SK-N-DZ (cell line): ENCODE results near the gene TIGIT. TPM values are rescaled to one million over a fixed set of nuclear protein-coding genes. Genes with fewer than 3 reads are reported as not detected.
"Not testable (repeated sequence)": the region's sequence is repeated elsewhere in the genome, so short reads cannot be mapped to it uniquely, and the experiment has no call there.

Source experiments
- DNase-seq: peaks from one replicate; pipeline ENCODE4 v3.0.0-alpha.2; 2015; ENCODE audit warnings: low spot score
- polyA plus RNA-seq, 2 experiments: library from polyadenylated mRNA; depleted of rRNA; stranded (reverse); fragments of >200 nt; gene quantifications; 2 replicates each; pipeline ENCODE4 v1.2.3, GENCODE V29; 2014

The TIGIT gene
- polyA plus RNA-seq (2014; cell fraction: cytosol; rRNA removed) = not detected in 2 replicates
- not detected in 2 replicates for polyA plus RNA-seq (2014; cell fraction: nucleus; rRNA removed)

DNA sequence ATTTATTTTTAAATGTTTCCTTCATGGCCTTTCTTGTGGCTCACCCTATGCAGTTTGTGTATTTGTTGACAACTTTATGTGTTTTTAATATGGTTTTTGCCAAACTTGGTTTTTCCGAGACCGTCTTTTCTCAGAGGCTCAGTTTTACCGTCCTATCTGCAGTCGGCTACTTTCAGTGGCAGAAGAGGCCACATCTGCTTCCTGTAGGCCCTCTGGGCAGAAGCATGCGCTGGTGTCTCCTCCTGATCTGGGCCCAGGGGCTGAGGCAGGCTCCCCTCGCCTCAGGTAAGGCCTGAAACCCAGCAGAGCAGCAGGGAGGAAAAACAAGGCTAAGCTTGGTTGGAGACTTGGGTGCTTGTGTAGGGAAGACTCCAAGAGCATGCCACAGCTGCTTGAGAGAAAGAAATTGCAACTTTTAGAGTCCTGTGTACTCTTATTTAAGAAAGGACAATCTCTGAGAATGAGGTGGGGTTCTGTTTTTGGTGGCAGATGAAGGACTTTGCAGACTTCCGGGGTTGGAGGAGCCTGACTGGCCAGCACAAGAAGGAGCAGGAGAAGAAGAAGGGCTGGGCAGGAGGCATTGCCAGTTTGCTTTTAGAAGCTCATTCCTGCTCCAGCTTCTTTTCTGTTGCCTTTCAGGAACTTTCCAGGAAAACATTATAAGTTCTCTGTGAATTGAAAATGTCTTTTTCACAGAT is at the start of gene TIGIT:
TSS of gene TIGIT (plus strand) at position 191 of the 698 bp plus-strand sequence. CDS start at position 225, 34 bp downstream.
- DNase-seq = no peak

DNA sequence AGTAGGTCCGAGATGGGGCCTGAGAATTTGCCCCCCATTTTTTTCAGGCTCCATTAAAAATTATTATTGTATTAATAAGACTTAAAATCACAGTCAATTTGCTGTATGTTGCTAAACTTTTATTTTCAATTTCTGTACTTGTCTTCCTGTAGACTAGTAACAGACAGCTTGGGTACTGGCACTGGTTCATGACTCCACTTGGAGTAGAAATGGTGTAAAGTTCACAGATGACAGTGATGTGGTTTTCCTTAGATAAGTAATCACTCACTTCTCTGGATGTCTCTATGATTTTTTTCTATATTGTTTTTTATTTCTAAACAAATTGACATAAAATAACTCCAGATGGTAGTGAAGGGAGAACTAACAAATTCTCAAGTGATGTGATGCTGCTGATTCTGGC is 40.9 kb upstream of the TIGIT start:
- no peak for DNase-seq

DNA sequence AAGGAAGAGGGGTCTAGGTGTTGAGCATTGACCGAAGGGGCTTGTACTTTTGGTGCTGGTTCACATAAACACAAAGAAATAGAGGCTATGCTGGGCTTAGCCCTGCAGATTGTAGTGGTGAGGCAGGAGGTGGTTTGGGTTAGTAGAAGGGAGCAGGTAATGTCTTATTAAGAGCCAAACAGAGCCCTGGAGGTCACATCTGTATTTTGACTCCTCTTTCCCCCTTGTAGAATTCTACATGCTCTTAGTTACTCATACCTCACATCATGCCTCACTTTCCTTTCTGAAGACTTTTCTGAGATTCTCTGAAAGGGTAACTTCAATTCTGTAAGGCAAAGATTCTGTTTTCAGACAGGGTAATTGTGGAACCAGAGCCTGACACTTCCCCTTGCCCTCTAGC is 40.3 kb upstream of the TIGIT start:
- DNase-seq = no peak

DNA sequence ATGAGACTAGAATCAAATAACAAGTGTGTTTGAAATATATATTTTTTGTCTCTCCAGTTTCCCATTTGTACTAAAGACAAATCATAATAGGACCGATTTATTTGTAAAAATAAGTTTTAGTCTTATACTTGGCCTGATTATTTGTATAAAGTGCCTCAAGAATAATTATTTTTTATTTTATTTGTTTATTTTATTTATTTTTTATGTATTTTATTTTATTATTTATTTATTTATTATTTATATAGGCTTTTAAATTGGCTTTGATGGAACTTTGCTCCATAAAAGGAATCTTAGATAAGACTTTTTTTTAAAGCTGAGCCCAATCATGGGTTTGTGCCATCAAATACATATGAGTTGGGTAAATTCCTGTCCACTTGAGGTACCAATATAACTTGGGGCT is 34.3 kb upstream of the TIGIT start:
- no peak for DNase-seq

DNA sequence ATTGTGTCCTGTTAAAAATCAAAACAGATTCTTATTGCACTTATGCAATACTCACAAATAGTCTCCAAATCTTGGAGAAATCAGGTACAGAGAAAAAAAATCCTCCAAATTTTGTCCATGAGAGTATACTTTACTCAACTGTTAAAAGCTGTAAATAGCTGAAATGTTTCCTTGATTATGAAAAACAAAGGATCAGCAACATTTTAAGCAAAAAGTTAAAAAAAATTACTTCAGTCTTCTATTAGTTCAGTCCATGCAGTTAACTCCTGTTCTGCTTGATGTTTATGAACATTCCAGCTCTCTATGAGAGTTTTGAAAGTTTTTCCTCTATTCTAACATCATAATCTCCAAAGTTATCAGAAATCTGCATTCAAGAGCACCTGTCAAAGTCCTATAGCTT is 33.7 kb upstream of the TIGIT start:
- DNase-seq = no peak

DNA sequence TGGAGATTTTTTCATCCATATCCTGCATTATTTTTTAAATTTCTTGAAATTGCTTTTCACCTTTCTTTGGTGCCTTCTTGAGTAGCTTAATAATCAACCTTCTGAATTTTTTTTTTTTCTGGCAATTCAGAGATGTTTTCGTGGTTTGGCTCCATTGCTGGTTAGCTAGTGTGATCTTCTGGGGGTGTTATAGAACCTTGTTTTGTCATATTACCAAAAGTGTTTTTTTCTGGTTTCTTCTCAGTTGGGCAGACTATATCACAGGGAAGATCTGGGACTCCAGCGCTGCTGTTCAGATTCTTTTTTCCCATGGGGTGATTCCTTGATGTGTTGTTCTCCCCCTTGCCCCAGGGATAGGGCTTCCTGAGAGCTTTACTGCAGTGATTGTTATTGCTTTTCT is 23.8 kb upstream of the TIGIT start:
- DNase-seq = no peak

DNA sequence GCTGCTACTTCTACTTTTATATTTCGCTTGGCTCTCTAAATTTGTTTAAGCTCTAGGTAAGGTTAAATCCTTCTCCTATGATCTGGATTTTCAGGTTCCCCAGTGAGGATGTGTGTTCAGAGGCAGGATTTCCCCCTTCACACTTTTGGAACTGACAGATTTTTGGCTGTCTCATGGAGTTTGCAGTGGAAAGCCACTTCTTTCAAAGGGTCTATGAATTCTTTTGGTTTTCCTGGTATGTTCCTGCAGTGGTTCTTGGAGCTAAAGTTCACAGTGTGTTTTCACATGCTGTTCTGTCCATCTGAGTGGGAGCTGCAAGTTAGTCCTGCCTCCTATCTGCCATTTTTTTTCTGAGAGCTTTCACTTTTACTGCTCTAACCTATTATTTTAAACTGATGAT is 21.6 kb upstream of the TIGIT start:
- DNase-seq = no peak

DNA sequence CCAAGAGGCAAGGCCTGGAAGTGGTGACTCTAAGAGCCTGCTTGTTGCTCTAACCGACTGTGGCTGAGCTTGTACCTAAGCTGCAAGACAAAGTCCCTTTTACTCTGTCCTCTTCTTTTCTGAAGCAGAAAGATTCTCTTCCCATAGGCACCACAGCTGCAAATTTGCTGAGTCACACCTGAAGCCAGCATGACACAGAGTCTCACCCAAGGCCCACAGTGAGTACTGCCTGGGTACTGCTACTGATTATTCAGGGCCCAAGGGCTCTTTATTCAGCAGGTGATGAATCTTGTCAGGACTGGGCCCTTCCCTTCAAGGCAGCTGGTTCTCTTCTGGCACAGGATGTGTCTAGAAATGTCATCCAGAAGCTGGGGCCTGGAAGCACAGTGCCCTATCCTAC is 18.9 kb upstream of the TIGIT start:
- no peak for DNase-seq

DNA sequence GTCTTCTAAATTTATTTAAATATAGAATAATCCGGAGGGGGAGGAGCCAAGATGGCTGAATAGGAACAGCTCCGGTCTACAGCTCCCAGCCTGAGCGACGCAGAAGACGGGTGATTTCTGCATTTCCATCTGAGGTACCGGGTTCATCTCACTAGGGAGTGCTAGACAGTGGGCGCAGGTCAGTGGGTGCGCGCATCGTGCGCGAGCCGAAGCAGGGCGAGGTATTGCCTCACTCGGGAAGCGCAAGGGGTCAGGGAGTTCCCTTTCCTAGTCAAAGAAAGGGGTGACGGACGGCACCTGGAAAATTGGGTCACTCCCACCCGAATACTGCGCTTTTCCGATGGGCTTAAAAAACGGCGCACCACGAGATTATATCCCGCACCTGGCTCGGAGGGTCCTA is 17.0 kb upstream of the TIGIT start:
- not testable (repeated sequence) for DNase-seq

DNA sequence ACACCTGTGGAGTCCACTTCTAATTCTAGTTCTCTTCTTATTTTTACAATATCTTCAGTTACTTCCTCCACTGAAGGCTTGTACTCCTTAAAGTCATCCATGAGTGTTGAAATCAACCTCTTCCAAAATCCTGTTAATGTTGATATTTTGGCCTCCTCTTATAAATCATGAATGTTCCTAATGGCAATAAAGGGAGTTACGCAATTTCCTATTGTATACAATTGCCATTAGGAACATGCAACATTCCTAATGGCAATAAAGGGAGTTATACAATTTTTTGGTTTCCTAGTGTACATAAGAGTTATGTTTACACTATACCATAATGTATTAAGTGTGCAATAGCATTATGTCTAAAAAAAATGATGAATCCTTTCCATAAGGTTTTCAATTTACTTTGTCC is 9.2 kb upstream of the TIGIT start:
- no peak for DNase-seq

DNA sequence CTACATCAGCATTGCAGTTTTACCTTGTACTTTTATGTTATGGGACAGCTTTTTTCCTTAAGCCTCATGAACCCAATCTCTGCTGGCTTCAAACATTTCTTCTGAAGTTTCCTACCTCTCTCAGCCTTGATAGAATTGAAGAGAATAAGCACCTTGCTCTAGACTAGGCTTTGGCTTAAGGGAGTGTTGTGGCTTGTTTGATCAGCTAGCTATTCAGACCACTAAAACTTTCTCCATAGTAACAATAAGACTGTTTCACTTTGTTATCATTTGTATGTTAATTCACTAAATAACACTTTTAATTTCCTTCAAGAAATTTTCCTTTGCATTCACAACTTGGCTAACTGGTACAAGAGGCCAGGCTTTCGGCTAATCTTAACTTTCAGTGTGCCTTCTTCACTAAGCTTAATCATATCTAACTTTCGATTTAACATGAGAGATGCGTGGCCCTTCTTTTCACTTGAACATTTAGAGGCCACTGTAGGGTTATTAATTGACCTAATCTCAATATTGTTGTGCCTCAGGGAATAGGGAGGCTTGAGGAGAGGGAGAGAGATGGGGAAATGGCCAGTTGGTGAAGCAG is 8.1 kb upstream of the TIGIT start:
- no peak for DNase-seq

DNA sequence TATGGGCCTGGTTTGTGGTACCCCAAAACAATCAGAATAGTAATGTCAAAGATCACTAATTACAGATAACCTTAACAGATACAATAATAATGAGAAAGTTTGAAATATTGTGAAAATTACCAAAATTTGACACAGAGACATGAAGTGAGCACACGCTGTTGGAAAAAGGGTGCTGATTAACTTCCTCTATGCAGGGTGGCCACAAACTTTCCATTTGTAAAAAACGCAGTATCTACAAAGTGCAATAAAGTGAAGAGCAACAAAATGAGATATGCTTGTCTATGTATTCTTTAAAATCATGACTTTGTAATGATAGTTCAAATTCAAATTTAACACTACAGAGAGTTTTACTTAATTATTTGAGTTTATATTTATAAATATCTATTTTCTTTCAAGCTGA is 7.6 kb upstream of the TIGIT start:
- DNase-seq = no peak

DNA sequence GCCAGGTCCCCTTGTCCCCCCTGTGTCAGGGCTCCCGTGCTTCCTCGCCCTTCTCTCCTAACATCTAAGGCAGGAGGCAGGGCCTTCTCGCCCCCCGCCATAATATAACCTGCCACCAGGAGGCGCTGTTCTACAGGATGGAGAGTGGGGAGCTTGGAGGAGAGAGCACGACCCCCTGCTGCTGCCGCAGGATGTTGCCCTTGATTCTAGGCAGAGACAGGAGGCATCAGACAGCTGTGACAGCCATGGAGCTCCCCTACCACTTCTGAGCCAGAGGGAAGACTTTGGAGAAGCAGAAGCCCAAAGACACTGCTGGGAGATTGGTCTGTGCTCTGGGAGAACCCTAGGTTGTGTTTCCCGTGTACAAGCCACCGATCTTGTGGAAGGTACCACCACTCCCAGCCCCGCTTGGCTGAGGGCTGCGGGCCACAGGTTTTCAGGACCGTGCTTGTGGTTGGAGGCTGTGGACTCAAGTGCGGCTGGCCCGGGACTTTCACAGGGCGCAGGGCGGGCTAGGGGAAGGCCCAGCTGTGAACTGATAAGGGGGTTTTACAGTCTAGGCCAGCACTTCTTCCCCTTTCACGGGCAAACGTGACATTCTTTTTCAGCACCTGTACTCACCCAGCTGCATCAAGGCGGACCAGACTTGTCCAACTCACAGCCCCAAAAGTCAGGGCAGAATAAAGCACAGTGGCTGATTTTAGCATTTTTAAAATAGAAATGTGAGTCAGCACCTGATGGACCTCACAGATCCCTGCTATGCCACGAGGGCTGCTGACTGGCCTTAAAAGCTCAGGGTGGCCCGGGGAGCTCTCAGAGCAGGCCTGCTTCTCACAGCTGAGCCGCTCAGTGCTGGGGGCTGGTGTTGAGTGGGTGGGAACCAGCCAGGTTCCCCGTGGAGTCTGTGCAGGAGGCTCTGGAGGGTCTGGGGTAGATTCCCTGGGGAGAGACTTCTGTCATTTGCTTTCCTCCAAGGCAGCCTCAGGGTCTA is 2.6 kb upstream of the TIGIT start:
- DNase-seq = peak; percentile 80

DNA sequence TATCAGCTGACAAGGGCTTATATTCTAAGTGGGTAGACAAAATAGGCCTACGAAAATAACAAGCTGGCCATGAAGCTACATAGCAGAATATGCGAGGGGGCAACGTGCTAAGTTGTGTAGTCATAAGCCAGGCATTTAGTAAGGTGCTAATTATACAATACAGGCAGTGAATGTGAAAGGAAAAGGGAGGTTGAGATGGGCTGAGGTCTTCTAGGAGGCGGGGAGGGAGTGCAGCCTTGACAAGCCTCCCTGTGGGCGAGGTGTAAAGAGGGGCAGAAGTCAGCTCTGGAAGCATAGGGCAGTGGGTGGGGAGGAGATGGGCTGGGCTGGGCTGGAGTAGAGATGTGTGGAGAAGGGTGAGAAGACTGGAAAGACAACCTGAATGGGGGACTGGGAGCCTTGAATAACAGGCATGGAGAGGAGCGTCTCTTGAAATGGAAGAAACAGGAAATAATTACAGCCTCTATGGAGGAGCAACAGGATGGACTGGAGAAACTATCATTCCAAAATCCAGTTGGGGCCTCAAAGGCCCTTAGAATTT is 1.2 kb downstream of the TIGIT start:
- no peak for DNase-seq

DNA sequence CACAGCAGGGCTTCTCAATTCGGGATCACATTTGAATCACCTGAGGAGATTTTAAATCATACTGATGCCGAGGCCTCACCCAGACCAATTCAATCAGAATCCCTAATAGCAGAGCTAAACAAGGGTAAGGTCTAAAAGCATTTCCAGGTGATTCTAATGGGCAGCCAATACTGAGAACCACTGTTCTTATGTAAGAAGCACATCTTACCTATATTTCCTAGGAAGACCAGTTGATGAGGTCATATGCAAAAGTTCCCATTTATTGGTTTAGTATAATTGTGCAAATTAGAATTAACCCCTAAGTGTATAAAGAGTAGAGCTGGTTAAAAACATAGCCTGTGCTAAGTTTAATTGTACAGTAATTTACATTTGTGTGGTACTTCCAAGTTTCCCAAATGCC is 2.1 kb downstream of the TIGIT start:
- DNase-seq = no peak

DNA sequence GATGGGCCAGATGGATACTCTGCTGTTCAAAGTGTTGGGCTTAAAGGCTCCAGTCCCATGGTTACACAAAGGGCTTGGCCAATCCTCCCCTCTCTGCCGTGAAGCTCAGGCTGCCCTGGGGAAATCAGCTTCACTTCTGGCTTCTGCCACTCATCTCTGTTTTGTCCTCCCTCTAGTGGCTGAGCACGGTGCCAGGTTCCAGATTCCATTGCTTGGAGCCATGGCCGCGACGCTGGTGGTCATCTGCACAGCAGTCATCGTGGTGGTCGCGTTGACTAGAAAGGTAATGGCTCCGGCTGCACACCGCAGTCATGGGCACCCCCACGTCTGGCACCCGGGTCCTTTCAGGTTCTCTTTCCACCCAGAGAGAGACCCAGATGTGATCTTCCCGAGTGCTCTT is 5.6 kb downstream of the TIGIT start:
- DNase-seq = peak; percentile 37

DNA sequence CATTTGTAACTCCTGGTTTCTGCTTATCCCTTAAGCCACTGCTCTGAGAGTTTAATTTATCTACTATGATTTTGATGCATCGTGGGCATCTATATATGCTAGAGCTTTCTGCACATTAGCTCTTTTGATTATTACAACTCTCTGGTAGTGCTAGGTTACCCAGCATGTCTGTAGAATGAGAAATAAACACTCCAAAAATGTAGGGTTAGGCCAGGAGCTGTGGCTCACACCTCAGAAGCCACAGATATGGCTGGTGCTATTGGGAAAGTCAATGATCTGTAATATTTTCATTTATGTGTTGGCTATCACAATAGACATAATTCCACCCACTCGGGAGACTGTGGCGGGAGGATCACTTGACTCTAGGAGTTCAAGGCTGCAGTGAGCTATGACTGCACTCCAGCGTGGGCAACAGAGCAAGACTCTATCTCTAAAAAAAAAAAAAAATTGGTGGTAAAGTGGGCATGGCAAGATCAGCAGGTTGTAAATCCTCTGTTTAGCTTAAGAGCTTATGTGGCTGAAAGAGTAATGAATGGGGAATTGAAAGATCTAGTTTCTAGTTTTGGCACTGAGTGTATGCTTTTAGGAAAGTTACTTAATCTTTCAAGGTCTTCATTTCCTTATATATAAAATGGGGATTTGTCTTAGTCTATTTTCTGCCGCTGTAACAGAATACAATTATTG is 6.3 kb downstream of the TIGIT start:
- DNase-seq = no peak

DNA sequence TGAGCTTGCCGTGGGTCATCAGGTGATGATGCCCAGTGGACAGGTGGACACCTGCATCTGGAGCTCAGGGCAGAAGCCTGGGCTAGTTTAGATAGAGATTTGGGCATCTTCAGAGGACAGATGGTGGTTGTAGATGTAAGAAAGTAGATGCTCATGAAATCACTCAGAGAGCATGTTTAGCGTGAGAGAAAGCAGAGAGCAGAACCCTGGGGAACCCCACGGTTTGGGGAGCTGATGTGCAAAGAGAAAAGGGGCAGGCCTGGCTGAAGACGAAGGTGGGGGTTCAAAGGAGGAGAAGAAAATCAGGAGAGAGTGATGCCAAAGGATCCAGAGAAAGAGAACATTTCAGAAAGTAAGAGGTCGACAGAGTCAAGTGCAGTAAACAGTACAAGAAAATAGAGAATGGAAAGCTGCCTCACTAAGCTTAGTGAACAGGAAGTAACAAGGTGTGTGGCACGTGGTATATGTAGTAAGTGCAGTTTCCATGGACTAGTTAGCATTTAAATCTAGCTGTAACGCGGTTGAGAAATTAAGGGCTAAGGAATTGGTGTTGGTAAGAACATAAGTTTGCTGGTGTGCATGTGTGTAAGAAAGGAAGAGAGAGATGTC is 13.5 kb downstream of the TIGIT start:
- no peak for DNase-seq

DNA sequence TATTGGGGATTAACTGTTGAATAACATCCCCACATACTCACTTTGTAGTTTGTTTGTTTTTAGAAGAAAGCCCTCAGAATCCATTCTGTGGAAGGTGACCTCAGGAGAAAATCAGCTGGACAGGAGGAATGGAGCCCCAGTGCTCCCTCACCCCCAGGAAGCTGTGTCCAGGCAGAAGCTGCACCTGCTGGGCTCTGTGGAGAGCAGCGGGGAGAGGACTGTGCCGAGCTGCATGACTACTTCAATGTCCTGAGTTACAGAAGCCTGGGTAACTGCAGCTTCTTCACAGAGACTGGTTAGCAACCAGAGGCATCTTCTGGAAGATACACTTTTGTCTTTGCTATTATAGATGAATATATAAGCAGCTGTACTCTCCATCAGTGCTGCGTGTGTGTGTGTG is 14.0 kb downstream of the TIGIT start:
- DNase-seq = no peak

DNA sequence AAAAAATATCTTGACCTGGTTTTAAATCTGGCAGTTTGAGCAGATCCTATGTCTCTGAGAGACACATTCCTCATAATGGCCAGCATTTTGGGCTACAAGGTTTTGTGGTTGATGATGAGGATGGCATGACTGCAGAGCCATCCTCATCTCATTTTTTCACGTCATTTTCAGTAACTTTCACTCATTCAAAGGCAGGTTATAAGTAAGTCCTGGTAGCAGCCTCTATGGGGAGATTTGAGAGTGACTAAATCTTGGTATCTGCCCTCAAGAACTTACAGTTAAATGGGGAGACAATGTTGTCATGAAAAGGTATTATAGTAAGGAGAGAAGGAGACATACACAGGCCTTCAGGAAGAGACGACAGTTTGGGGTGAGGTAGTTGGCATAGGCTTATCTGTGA is 14.5 kb downstream of the TIGIT start:
- no peak for DNase-seq

DNA sequence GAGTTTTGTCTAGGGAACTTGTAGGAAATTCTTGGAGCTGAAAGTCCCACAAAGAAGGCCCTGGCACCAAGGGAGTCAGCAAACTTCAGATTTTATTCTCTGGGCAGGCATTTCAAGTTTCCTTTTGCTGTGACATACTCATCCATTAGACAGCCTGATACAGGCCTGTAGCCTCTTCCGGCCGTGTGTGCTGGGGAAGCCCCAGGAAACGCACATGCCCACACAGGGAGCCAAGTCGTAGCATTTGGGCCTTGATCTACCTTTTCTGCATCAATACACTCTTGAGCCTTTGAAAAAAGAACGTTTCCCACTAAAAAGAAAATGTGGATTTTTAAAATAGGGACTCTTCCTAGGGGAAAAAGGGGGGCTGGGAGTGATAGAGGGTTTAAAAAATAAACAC is 15.0 kb downstream of the TIGIT start:
- no peak for DNase-seq
